ENCODE results near the gene OPN1SW.

- TF ChIP-seq, protein P1, sequence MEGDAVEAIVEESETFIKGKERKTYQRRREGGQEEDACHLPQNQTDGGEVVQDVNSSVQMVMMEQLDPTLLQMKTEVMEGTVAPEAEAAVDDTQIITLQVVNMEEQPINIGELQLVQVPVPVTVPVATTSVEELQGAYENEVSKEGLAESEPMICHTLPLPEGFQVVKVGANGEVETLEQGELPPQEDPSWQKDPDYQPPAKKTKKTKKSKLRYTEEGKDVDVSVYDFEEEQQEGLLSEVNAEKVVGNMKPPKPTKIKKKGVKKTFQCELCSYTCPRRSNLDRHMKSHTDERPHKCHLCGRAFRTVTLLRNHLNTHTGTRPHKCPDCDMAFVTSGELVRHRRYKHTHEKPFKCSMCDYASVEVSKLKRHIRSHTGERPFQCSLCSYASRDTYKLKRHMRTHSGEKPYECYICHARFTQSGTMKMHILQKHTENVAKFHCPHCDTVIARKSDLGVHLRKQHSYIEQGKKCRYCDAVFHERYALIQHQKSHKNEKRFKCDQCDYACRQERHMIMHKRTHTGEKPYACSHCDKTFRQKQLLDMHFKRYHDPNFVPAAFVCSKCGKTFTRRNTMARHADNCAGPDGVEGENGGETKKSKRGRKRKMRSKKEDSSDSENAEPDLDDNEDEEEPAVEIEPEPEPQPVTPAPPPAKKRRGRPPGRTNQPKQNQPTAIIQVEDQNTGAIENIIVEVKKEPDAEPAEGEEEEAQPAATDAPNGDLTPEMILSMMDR (IDR thresholded peaks at IDR 0.05), result no peak
- TF ChIP-seq POLR2A (IDR thresholded peaks at IDR 0.05), result no peak
Measured at GRCh38 chr7:128758553-128758952, 17.0 kb downstream of the OPN1SW start.
